Loucy (cell line): Measurements from ENCODE around the gene SMAD3.

Source experiments
- H2AFZ ChIP-seq: fragments of 200-600 bp; sonication (generic); 2 replicates; pipeline ENCODE4 v1.6.0; 2016; ENCODE audit warnings: antibody characterized with exemption, mild to moderate bottlenecking, low read length, moderate library complexity
- H3F3A ChIP-seq: fragments of 200-600 bp; 2 replicates; pipeline ENCODE4 v1.6.0; 2016; ENCODE audit warnings: antibody characterized with exemption, low read depth, mild to moderate bottlenecking
- H3K27me3 ChIP-seq: fragments of 200-600 bp; sonication (generic); 2 replicates; pipeline ENCODE4 v1.6.1; 2014; ENCODE audit warnings: low read length, mild to moderate bottlenecking; ENCODE audit not compliant: insufficient read depth, poor library complexity, severe bottlenecking
- H3K36me3 ChIP-seq: fragments of 200-600 bp; sonication (generic); 2 replicates; pipeline ENCODE4 v1.6.1; 2016; ENCODE audit warnings: low read length; ENCODE audit not compliant: insufficient read depth
- H3K4me1 ChIP-seq: fragments of 200-600 bp; sonication (generic); 2 replicates; pipeline ENCODE4 v1.5.1; 2014; ENCODE audit warnings: low read length, mild to moderate bottlenecking; ENCODE audit not compliant: insufficient read depth, poor library complexity, severe bottlenecking
- H3K4me2 ChIP-seq: fragments of 200-600 bp; sonication (generic); 2 replicates; pipeline ENCODE4 v1.6.0; 2014; ENCODE audit warnings: antibody characterized with exemption, low read length, low read depth, mild to moderate bottlenecking; ENCODE audit not compliant: poor library complexity, severe bottlenecking
- H3K4me3 ChIP-seq: fragments of 200-600 bp; sonication (generic); 2 replicates; pipeline ENCODE4 v1.5.1; 2014; ENCODE audit warnings: low read length, mild to moderate bottlenecking, mixed read lengths; ENCODE audit not compliant: poor library complexity, severe bottlenecking
- H3K79me2 ChIP-seq: fragments of 200-600 bp; sonication (generic); 2 replicates; pipeline ENCODE4 v1.6.1; 2014; ENCODE audit warnings: low read length; ENCODE audit not compliant: insufficient read depth
- H3K9ac ChIP-seq: fragments of 200-600 bp; sonication (generic); 2 replicates; pipeline ENCODE4 v1.6.0; 2014; ENCODE audit warnings: mild to moderate bottlenecking, low read depth, low read length, moderate library complexity; ENCODE audit not compliant: poor library complexity, severe bottlenecking
- H3K9me2 ChIP-seq: fragments of 200-600 bp; sonication (generic); replicated peaks from 2 replicates; pipeline ENCODE4 v1.6.1; 2016; ENCODE audit warnings: low read depth, low read length, mixed read lengths
- H3K9me3 ChIP-seq: fragments of 200-600 bp; sonication (generic); 2 replicates; pipeline ENCODE4 v1.6.1; 2014; ENCODE audit warnings: mild to moderate bottlenecking, antibody characterized with exemption, low read length, low read depth; ENCODE audit not compliant: insufficient read depth
- H4K20me1 ChIP-seq: fragments of 200-600 bp; sonication (generic); 2 replicates; pipeline ENCODE4 v1.6.0; 2014; ENCODE audit warnings: antibody characterized with exemption, low read length, mild to moderate bottlenecking; ENCODE audit not compliant: insufficient read depth, poor library complexity, severe bottlenecking
- EZH2phosphoT487 ChIP-seq: fragments of 200-600 bp; IDR thresholded peaks from 2 replicates; pipeline ENCODE4 v1.6.1; 2018; ENCODE audit warnings: antibody characterized with exemption, mild to moderate bottlenecking, moderate library complexity, borderline replicate concordance
- TF ChIP-seq, protein P1 (sequence below): fragments of 200-600 bp; sonication (generic); conservative IDR thresholded peaks from 2 replicates; pipeline ENCODE4 v1.5.1; 2014; ENCODE audit warnings: mild to moderate bottlenecking, antibody characterized with exemption, low read length

The SMAD3 gene

GRCh38 chr15:67227846-67228245 lies 162.4 kb downstream of the SMAD3 start:
- Histone ChIP-seq H2AFZ (no peak overlapping the region), H3K9ac (peak overlapping the region; percentile 43), H3K27me3 (no peaks in the 10 kb centered on the region), H3K9me2 (no peaks in the 10 kb centered on the region), H3K79me2 (peaks cover 6% of the 10 kb centered on the region; the same call in 1 of the 2 replicates), H3K9me3 (no peaks in the 10 kb centered on the region), H3K4me1 (peaks cover 22% of the 10 kb centered on the region), H3F3A (peaks cover 15% of the 10 kb centered on the region), H3K36me3 (peaks cover 43% of the 10 kb centered on the region), H3K4me2 (peak overlapping the region; percentile 67), H4K20me1 (peaks cover 8% of the 10 kb centered on the region), H3K4me3 (peak overlapping the region; percentile 19)
- TF ChIP-seq EZH2phosphoT487, result no peak
- TF ChIP-seq, protein P1, sequence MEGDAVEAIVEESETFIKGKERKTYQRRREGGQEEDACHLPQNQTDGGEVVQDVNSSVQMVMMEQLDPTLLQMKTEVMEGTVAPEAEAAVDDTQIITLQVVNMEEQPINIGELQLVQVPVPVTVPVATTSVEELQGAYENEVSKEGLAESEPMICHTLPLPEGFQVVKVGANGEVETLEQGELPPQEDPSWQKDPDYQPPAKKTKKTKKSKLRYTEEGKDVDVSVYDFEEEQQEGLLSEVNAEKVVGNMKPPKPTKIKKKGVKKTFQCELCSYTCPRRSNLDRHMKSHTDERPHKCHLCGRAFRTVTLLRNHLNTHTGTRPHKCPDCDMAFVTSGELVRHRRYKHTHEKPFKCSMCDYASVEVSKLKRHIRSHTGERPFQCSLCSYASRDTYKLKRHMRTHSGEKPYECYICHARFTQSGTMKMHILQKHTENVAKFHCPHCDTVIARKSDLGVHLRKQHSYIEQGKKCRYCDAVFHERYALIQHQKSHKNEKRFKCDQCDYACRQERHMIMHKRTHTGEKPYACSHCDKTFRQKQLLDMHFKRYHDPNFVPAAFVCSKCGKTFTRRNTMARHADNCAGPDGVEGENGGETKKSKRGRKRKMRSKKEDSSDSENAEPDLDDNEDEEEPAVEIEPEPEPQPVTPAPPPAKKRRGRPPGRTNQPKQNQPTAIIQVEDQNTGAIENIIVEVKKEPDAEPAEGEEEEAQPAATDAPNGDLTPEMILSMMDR, result no peak

- no peaks in the 10 kb centered on the region for H3K27me3 ChIP-seq
- H4K20me1 ChIP-seq, result peaks cover 8% of the 10 kb centered on the region
- H3K36me3 ChIP-seq, result peaks cover 48% of the 10 kb centered on the region
- peaks cover 22% of the 10 kb centered on the region for H3K4me1 ChIP-seq
- H3K9ac ChIP-seq, result peak overlapping the region; percentile 44
- peak overlapping the region; percentile 25 for H3K4me3 ChIP-seq
- peaks cover 15% of the 10 kb centered on the region for H3F3A ChIP-seq
- no peak overlapping the region for H2AFZ ChIP-seq
- H3K9me2 ChIP-seq, result no peaks in the 10 kb centered on the region
- peak overlapping the region; percentile 70 for H3K4me2 ChIP-seq
- no peaks in the 10 kb centered on the region for H3K9me3 ChIP-seq
- TF ChIP-seq EZH2phosphoT487, result no peak
- TF ChIP-seq, protein P1, result no peak
- H3K79me2 ChIP-seq, result peaks cover 6% of the 10 kb centered on the region; the same call in 1 of the 2 replicates
Observed at GRCh38 chr15:67228286-67228685, 162.9 kb downstream of the SMAD3 start.

- Histone ChIP-seq H3K4me2 (no peak overlapping the region), H3K27me3 (no peaks in the 10 kb centered on the region), H3K9me3 (no peaks in the 10 kb centered on the region), H3K4me1 (peaks cover 22% of the 10 kb centered on the region), H3K36me3 (peaks cover 58% of the 10 kb centered on the region), H2AFZ (no peak overlapping the region), H3K4me3 (no peak overlapping the region), H3K9me2 (no peaks in the 10 kb centered on the region), H4K20me1 (peaks cover 8% of the 10 kb centered on the region), H3K9ac (no peak overlapping the region), H3K79me2 (peaks cover 11% of the 10 kb centered on the region; the same call in 1 of the 2 replicates), H3F3A (peaks cover 15% of the 10 kb centered on the region)
- TF ChIP-seq, protein P1, result no peak
- no peak for TF ChIP-seq EZH2phosphoT487
Observed at GRCh38 chr15:67230504-67230903, 165.1 kb downstream of the SMAD3 start.
